Esophagus squamous epithelium (tissue), 5 donors: ENCODE measurements around the gene CHST11. TPM values are rescaled to one million over a fixed set of nuclear protein-coding genes. Genes with fewer than 3 reads are reported as not detected.

ENCODE experiments used
- DNase-seq: peaks from one replicate; lab custom pipeline; 2025; lab: John Stamatoyannopoulos, UW
- H3K27ac ChIP-seq, 4 donors: fragments of 200-600 bp; sonication (generic); one replicate each; pipeline ENCODE4 v1.5.1; 2016 to 2019; ENCODE audit warnings: mild to moderate bottlenecking in 1 of 4
- H3K27me3 ChIP-seq, 4 donors: fragments of 200-600 bp; sonication (generic); 1 replicate in 3 of 4; 2 replicates in 1 of 4; pipeline versions ENCODE4 v1.5.1 to v1.6.0; 2017 to 2021; ENCODE audit warnings: antibody characterized with exemption in 1 of 4
- H3K36me3 ChIP-seq, 3 donors: fragments of 200-600 bp; sonication (generic); one replicate each; pipeline ENCODE4 v1.5.1; 2016 to 2019
- H3K4me1 ChIP-seq, 3 donors: fragments of 200-600 bp; sonication (generic); one replicate each; pipeline ENCODE4 v1.5.1; 2017 to 2019
- H3K4me3 ChIP-seq, 4 donors: fragments of 200-600 bp; sonication (generic); 1 replicate in 3 of 4; 2 replicates in 1 of 4; pipeline ENCODE4 v1.5.1; 2016 to 2019; ENCODE audit warnings: mild to moderate bottlenecking in 2 of 4, moderate library complexity in 1 of 4
- H3K9me3 ChIP-seq, 3 donors: fragments of 200-600 bp; sonication (generic); one replicate each; pipeline ENCODE4 v1.5.1; 2016 to 2019
- POLR2A ChIP-seq, 4 donors: fragments of 450-650 bp; IDR thresholded peaks; one replicate each; pipeline ENCODE4 v1.6.1; 2017; ENCODE audit warnings: antibody characterized with exemption in 4 of 4, mild to moderate bottlenecking in 4 of 4, moderate library complexity in 3 of 4
- WGBS, 2 donors: methylation state at CpG; one replicate each; pipeline ENCODE4 v1.1.5; 2018; 5-methylcytosine and 5-hydroxymethylcytosine counted together
- intact Hi-C: fragments of 100-400 bp; cut with DNase I; formaldehyde crosslinking; loops from one replicate; pipeline ENCODE4 v1.15.0; 2022
- total RNA-seq, 4 donors: library from RNA; depleted of rRNA; stranded (reverse); fragments of >200 nt; gene quantifications; one replicate each; pipeline ENCODE4 v1.1.0, GENCODE V29; 2016
- TF ChIP-seq, protein P1 (sequence below), 6 experiments: fragments of 450-650 bp in 4 of 6; fragments of 200-600 bp in 2 of 6; sonication (generic) in 2 of 6; IDR thresholded peaks; one replicate each; pipeline ENCODE4 v1.5.1; 2016 to 2019; ENCODE audit warnings: antibody characterized with exemption in 6 of 6, mild to moderate bottlenecking in 4 of 6, moderate library complexity in 4 of 6
- donor health status: DM: yes; HTN: yes; CAD: no.

CHST11 gene
- total RNA-seq, 4 donors from 2014 or later, result 6.3 to 12.6 (median 10.3) TPM

DNA sequence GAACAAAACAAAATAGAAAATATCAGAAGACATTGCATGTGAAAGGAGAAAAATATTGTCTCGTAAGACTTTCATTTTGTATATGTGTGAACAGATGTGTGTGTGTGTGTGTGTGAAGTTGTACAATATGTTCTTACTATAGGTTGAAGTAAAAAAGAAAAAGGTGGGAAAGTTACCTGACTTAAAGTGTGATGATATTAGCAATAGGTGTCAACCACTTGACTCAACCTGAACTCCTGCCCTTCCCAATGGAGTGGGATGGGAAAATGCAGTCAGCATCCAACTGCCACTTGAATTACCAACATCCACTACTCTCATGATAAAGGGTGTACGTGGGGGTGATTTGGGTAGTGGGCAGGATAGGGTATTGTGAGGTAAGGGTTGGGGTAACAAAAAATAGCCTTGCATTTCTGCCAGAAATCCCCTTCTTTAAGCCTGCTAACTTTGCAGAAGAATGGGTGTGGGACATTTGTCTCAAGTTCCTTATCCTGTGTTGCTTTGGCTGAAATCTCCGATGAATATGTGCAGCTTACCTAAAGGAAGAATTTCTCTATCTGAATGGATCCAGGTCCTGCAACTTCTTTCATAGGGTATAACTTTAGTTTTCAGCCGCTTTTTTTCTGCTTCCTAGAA lies 181.6 kb downstream of the CHST11 start:
- no peaks in the 10 kb centered on the region for H3K27me3 ChIP-seq
- H3K4me1 ChIP-seq, result peaks cover 0 to 6% (median 0%) of the 10 kb centered on the region in 3 donors
- no peak for DNase-seq
- intact Hi-C loops, result no loop called here
- TF ChIP-seq, protein P1, sequence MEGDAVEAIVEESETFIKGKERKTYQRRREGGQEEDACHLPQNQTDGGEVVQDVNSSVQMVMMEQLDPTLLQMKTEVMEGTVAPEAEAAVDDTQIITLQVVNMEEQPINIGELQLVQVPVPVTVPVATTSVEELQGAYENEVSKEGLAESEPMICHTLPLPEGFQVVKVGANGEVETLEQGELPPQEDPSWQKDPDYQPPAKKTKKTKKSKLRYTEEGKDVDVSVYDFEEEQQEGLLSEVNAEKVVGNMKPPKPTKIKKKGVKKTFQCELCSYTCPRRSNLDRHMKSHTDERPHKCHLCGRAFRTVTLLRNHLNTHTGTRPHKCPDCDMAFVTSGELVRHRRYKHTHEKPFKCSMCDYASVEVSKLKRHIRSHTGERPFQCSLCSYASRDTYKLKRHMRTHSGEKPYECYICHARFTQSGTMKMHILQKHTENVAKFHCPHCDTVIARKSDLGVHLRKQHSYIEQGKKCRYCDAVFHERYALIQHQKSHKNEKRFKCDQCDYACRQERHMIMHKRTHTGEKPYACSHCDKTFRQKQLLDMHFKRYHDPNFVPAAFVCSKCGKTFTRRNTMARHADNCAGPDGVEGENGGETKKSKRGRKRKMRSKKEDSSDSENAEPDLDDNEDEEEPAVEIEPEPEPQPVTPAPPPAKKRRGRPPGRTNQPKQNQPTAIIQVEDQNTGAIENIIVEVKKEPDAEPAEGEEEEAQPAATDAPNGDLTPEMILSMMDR (IDR thresholded peaks at IDR 0.05), result no peak
- no peak for TF ChIP-seq POLR2A (IDR thresholded peaks at IDR 0.05)
- H3K9me3 ChIP-seq, result peaks cover 0 to 10% (median 7%) of the 10 kb centered on the region in 3 donors
- 87 to 93% methylated on average over 4 of the region's 4 CpGs for WGBS, 2 donors
- H3K36me3 ChIP-seq, result no peaks in the 10 kb centered on the region
- H3K4me3 ChIP-seq, result no peak overlapping the region
- no peak overlapping the region for H3K27ac ChIP-seq

DNA sequence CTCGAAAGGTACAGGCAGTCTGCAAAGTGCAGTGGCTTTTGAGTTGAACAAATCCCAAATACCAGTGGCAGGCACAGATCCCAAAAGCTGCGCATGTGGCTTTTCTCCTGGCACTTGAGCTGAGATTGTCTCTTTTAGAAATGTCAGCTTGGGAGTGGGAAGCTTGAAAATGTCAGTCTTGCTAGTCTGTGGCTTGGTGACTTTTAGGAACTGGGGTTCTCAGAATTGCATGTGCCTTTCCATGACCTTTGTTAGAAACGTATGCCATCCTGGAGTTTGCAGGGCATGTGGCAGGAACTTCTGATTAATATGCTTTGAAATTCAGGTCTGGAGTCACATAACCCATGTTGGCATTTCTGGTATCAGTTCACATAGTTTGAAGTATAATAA lies 182.1 kb downstream of the CHST11 start:
- Histone ChIP-seq H3K27me3 (no peaks in the 10 kb centered on the region), H3K36me3 (no peaks in the 10 kb centered on the region), H3K9me3 (peaks cover 0 to 10% (median 7%) of the 10 kb centered on the region in 3 donors), H3K4me3 (no peak overlapping the region), H3K27ac (no peak overlapping the region), H3K4me1 (peaks cover 0 to 11% (median 4%) of the 10 kb centered on the region in 3 donors)
- WGBS, 2 donors, result 72 to 91% methylated on average over 3 of the region's 3 CpGs
- DNase-seq, result no peak
- TF ChIP-seq, protein P1 (IDR thresholded peaks at IDR 0.05), result no peak
- TF ChIP-seq POLR2A (IDR thresholded peaks at IDR 0.05), result no peak
- intact Hi-C loops, result no loop called here

DNA sequence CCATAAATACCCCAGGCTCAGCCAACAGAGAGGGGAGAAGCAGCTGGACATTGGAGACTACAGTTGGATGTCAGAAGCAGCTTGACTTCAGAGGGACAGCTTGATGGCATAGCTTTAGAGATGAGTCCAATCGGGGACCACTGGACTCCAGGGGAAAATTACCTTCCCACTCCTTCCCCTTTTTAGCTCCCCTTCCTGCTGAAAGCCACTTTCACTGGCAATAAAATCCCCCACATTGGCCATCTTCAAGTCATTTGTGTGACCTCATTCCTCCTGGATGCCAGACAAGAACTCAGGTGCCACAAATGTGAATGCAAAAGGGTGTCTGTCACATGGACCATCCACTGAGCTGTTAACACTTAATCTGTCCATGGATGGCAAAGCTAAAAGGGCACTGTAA lies 184.2 kb downstream of the CHST11 start:
- WGBS, 2 donors, result 88 to 100% methylated on average over 1 of the region's 1 CpG
- H3K9me3 ChIP-seq, result peaks cover 0 to 10% (median 7%) of the 10 kb centered on the region in 3 donors
- TF ChIP-seq, protein P1 (IDR thresholded peaks at IDR 0.05), result no peak
- no peak for TF ChIP-seq POLR2A (IDR thresholded peaks at IDR 0.05)
- no peak for DNase-seq
- no peaks in the 10 kb centered on the region for H3K36me3 ChIP-seq
- H3K27ac ChIP-seq, result no peak overlapping the region
- peaks cover 0 to 21% (median 12%) of the 10 kb centered on the region in 3 donors for H3K4me1 ChIP-seq
- intact Hi-C loops, result no loop called here
- no peak overlapping the region for H3K4me3 ChIP-seq
- H3K27me3 ChIP-seq, result no peaks in the 10 kb centered on the region

DNA sequence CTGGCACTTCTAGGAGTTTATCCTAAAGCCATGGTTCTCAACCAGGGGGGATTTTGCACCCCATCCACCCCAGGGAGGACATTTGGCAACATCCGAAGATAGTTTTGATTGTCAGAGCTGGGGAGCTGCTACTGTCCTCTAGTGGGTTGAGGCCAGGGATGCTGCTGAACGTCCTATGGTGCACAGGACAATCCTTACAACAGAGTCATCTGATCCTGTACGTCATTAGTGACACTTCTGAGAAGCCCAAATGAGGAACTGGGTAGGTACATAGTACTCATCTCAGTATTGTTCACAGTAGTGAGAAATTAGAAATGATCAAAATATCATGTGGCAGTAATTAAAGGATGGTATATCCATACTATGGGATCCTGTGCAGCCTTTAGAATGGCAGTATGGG lies 185.1 kb downstream of the CHST11 start:
- peaks cover 0 to 21% (median 12%) of the 10 kb centered on the region in 3 donors for H3K4me1 ChIP-seq
- no peaks in the 10 kb centered on the region for H3K36me3 ChIP-seq
- intact Hi-C loops, result no loop called here
- H3K4me3 ChIP-seq, result no peak overlapping the region
- peaks cover 0 to 10% (median 7%) of the 10 kb centered on the region in 3 donors for H3K9me3 ChIP-seq
- DNase-seq, result no peak
- WGBS, 2 donors, result 69% methylated on average over 3 of the region's 3 CpGs
- peak overlapping the region in 1 of 4 donors; percentile 55 for H3K27ac ChIP-seq
- no peaks in the 10 kb centered on the region for H3K27me3 ChIP-seq
- no peak for TF ChIP-seq POLR2A (IDR thresholded peaks at IDR 0.05)
- TF ChIP-seq, protein P1 (IDR thresholded peaks at IDR 0.05), result no peak

DNA sequence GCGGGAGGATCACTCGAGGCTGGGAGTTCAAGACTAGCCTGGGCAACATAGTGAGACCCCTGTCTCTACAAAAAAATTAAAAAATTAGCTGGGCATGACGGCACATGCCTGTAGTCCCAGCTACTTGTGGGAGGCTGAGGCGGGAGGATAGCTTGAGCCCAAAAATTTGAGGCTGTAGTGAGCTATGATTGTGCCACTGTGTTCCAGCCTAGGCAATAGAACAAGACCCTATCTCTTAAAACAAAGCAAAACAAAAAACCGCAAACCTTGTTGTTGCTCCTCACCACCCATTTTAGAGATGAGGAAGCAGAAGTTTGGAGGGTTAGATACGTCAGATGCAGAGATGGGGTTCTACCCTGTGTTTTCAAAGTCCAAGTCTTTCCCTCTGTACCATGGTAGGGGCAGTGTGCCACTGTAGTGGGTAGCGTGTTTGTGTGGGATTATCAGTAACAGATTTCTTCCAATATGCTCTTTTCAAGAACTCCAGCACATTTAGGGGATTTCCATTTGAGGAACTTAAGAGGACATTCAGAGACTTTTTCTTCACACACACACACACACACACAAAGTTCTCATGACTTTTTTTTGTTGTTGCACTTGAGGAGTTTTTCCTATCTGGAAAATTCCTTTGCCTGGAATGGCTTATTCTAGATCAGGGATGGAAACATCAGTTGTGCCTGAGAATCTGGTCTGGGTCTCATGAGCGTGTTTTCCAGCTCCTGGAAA lies 186.5 kb downstream of the CHST11 start:
- no peak overlapping the region for H3K4me3 ChIP-seq
- intact Hi-C loops, result no loop called here
- peaks cover 0 to 15% (median 12%) of the 10 kb centered on the region in 3 donors for H3K4me1 ChIP-seq
- peaks cover 0 to 10% (median 7%) of the 10 kb centered on the region in 3 donors for H3K9me3 ChIP-seq
- H3K27ac ChIP-seq, result peak overlapping the region in 2 of 4 donors; percentile 40 to 50
- no peak for TF ChIP-seq POLR2A (IDR thresholded peaks at IDR 0.05)
- TF ChIP-seq, protein P1 (IDR thresholded peaks at IDR 0.05), result no peak
- no peaks in the 10 kb centered on the region for H3K36me3 ChIP-seq
- WGBS, 2 donors, result 87 to 90% methylated on average over 8 of the region's 8 CpGs
- DNase-seq, result no peak
- no peaks in the 10 kb centered on the region for H3K27me3 ChIP-seq
